Common myeloid progenitor, CD34-positive (primary cell): ENCODE results near the gene LIPE.
A peak's percentile ranks its signal among the peaks of the same experiment; 100 is the strongest.
"Not testable (repeated sequence)": the region's sequence is repeated elsewhere in the genome, so short reads cannot be mapped to it uniquely, and the experiment has no call there.

ENCODE experiments used
- CTCF ChIA-PET: fragments of 350-600 bp; sonication (Branson Sonifier 250); formaldehyde crosslinking; loops from one replicate; lab custom pipeline; 2021; ENCODE audit warnings: antibody characterized with exemption; lab: Charles Lee
- POLR2A ChIA-PET: fragments of 350-600 bp; sonication (Branson Sonifier 250); formaldehyde crosslinking; loops from one replicate; lab custom pipeline; 2021; ENCODE audit warnings: antibody characterized with exemption; lab: Charles Lee
- DNase-seq, 3 donors: peaks; one replicate each; pipeline versions ENCODE4 v3.0.0 to v3.0.0-alpha.2; 2013
- H3K27ac ChIP-seq, 2 experiments: 1 replicate in 1 of 2; 2 replicates in 1 of 2; pipeline ENCODE4 v1.7.0; 2013; ENCODE audit warnings: inconsistent platforms in 2 of 2, low read length in 2 of 2, mild to moderate bottlenecking in 2 of 2, low read depth in 1 of 2, moderate library complexity in 1 of 2; ENCODE audit not compliant: severe bottlenecking in 2 of 2, insufficient read depth in 1 of 2, poor library complexity in 1 of 2
- H3K27me3 ChIP-seq, 5 experiments: replicated peaks in 2 of 5; 1 replicate in 3 of 5; 2 replicates in 2 of 5; pipeline versions ENCODE4 v1.6.1 to v1.7.0; 2013; ENCODE audit warnings: low read length in 4 of 5, mild to moderate bottlenecking in 2 of 5, moderate library complexity in 2 of 5, inconsistent platforms in 1 of 5; ENCODE audit not compliant: insufficient read depth in 5 of 5, control insufficient read depth in 4 of 5
- H3K36me3 ChIP-seq, 4 experiments: 1 replicate in 2 of 4; 2 replicates in 2 of 4; pipeline versions ENCODE4 v1.6.1 to v1.7.0; 2013; ENCODE audit warnings: low read length in 3 of 4, control low read depth in 1 of 4, mild to moderate bottlenecking in 1 of 4; ENCODE audit not compliant: control insufficient read depth in 4 of 4, insufficient read depth in 4 of 4
- H3K4me1 ChIP-seq, 4 experiments: 1 replicate in 3 of 4; 2 replicates in 1 of 4; pipeline versions ENCODE4 v1.6.1 to v1.7.1; 2013; ENCODE audit warnings: low read length in 3 of 4, mild to moderate bottlenecking in 3 of 4, control low read depth in 1 of 4, inconsistent platforms in 1 of 4, moderate library complexity in 1 of 4; ENCODE audit not compliant: control insufficient read depth in 4 of 4, insufficient read depth in 4 of 4; ENCODE audit errors: control extremely low read depth in 1 of 4
- H3K4me3 ChIP-seq, 7 experiments: 1 replicate in 4 of 7; 2 replicates in 3 of 7; pipeline versions ENCODE4 v1.5.1 to v1.7.0; 2013; ENCODE audit warnings: mild to moderate bottlenecking in 7 of 7, low read length in 6 of 7, moderate library complexity in 6 of 7, inconsistent platforms in 2 of 7, low read depth in 2 of 7, control low read depth in 1 of 7; ENCODE audit not compliant: insufficient read depth in 4 of 7, control insufficient read depth in 1 of 7; ENCODE audit errors: extremely low read depth in 1 of 7
- H3K9me3 ChIP-seq, 5 experiments: 1 replicate in 4 of 5; 2 replicates in 1 of 5; pipeline versions ENCODE4 v1.6.1 to v1.7.1; 2013; ENCODE audit warnings: low read length in 4 of 5, mild to moderate bottlenecking in 2 of 5, inconsistent platforms in 1 of 5, low read depth in 1 of 5, moderate library complexity in 1 of 5; ENCODE audit not compliant: control insufficient read depth in 4 of 5, insufficient read depth in 2 of 5; ENCODE audit errors: control extremely low read depth in 1 of 5
- WGBS: methylation state at CpG from one replicate; pipeline ENCODE4 v1.1.5; 2013; ENCODE audit not compliant: insufficient coverage; 5-methylcytosine and 5-hydroxymethylcytosine counted together

LIPE gene

DNA sequence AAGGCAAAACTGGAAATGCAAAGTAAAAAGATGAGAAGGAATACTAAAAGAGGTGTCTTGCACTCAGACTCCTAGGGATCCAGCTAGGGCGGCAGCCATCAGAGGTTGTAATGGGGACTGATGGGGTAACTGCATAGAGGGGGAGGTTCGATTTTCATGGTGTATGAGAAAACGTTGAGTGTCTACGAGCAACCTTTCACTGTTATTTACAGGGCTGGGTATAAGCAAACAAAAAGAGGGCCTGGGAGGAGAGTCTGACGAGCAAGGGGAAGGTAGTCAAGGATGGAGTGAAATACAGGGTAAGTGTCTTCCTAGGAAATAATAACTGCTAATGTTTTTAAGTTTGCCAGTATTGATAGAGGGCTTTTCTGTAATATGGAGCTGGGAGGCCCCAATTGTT is 21.1 kb upstream of the LIPE start:
- DNase-seq, POLR2A ChIA-PET, H3K27ac ChIP-seq, H3K4me3 ChIP-seq, H3K9me3 ChIP-seq, H3K36me3 ChIP-seq, H3K27me3 ChIP-seq: not testable (repeated sequence)
- peaks cover 0 to 25% (median 18%) of the 10 kb centered on the region in 4 experiments for H3K4me1 ChIP-seq
- 96% methylated on average over 4 of the region's 5 CpGs for WGBS
- CTCF ChIA-PET, result interaction anchor here (3.9 to 5.8 kb wide), 2 partner anchors 10 to 81 kb away, joined by 14 to 81 read pairs; partner anchors contain the start of gene CEACAM1

DNA sequence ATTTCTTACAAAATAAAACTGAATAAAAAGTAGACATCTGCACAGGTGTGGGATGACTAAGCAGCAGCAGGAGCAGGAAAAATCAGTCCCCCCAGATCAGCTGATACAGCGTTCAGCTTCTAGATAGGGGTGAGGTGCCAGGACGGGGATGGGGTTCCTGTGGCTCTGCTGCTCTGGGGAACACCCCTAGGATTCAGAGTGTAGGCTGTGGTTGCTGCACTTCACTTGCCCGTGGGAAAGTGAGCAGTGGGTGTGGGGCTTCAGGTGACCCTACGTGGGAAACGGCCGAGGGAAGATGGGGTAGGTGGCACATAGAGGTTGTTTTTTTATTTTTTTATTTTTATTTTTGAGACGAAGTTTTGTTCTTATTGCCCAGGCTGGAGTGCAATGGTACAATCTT is 18.8 kb upstream of the LIPE start:
- 76% methylated on average over 6 of the region's 7 CpGs for WGBS
- no peak overlapping the region for H3K27ac ChIP-seq
- no peaks in the 10 kb centered on the region for H3K9me3 ChIP-seq
- no peak for DNase-seq
- peaks cover 8 to 21% (median 14%) of the 10 kb centered on the region in 4 experiments for H3K4me1 ChIP-seq
- ChIA-PET CTCF (interaction anchor here (0.8 to 2.0 kb wide), 5 partner anchors 9 to 86 kb away, joined by 3 to 5 read pairs (median 4); partner anchors contain the start of gene CEACAM1), POLR2A (no interaction called here)
- no peaks in the 10 kb centered on the region for H3K36me3 ChIP-seq
- H3K4me3 ChIP-seq, result no peak overlapping the region
- peaks cover 0 to 2% (median 0%) of the 10 kb centered on the region in 5 experiments for H3K27me3 ChIP-seq

DNA sequence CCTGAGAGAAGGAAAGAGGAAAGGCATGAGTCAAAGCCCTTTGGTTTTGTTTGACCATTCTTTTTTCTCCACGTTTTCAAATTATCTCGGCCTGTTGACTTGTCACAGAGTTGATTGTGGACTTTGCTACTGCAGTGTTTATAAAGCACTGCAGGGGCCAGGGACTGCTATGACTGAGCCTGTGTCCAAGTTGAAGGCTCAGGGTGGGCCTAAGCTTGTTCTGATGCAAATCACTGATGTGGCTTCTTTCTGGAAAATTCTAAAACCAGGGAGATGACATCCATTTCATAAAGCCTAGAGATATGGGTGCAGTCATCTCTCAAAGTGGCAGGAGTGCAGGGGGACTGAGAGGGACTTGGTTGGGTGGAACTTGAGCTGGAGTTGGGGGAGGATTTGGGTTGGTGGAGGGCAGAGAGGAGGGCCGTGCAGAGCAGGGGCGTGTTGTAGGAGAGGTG is 16.8 kb upstream of the LIPE start:
- Histone ChIP-seq H3K36me3 (no peaks in the 10 kb centered on the region), H3K4me3 (no peak overlapping the region), H3K27ac (no peak overlapping the region), H3K4me1 (peaks cover 14 to 26% (median 17%) of the 10 kb centered on the region in 4 experiments), H3K9me3 (no peaks in the 10 kb centered on the region), H3K27me3 (peaks cover 0 to 2% (median 0%) of the 10 kb centered on the region in 5 experiments)
- DNase-seq, result no peak
- CTCF ChIA-PET, result interaction anchor here (1.0 to 1.8 kb wide), 2 partner anchors 85 to 88 kb away, joined by 4 to 5 read pairs; no protein-coding TSS in a partner anchor
- POLR2A ChIA-PET, result no interaction called here
- WGBS, result 96% methylated on average over 4 of the region's 4 CpGs

DNA sequence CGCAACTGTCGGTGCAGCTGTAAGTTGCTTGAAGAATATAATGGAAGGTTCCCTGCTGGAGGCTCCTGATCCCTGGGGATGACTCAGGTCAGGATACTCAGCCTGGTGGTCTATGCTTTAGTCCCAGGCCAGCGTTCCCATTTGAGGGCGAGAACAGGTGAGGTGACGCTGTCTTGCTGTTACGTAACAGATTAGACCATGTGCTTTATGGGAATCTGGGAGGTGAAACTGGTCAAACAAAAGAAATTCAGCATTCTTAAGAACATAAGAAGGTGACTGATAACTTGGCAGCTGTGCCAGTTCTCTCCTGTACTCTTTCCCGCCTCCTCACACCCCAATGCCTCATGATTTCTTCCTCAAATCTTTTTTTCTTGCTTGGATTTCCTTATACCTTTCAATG is 15.6 kb upstream of the LIPE start, which contains the start of gene CXCL17:
CXCL17 (minus strand) TSS at position 114 of the 400 bp plus-strand sequence. CDS start 114 bp downstream, outside the sequence.
- POLR2A ChIA-PET, result no interaction called here
- no peak for DNase-seq
- CTCF ChIA-PET, result interaction anchor here (3.1 kb wide), 1 partner anchor 8 kb away, joined by 23 read pairs; no protein-coding TSS in a partner anchor
- Histone ChIP-seq H3K27me3 (peaks cover 0 to 2% (median 0%) of the 10 kb centered on the region in 5 experiments), H3K9me3 (no peaks in the 10 kb centered on the region), H3K36me3 (no peaks in the 10 kb centered on the region), H3K4me1 (peaks cover 14 to 28% (median 18%) of the 10 kb centered on the region in 4 experiments), H3K27ac (no peak within 1 kb of the TSS), H3K4me3 (no peak within 1 kb of the TSS)
- WGBS, result 98% methylated on average over 7 of the region's 7 CpGs

DNA sequence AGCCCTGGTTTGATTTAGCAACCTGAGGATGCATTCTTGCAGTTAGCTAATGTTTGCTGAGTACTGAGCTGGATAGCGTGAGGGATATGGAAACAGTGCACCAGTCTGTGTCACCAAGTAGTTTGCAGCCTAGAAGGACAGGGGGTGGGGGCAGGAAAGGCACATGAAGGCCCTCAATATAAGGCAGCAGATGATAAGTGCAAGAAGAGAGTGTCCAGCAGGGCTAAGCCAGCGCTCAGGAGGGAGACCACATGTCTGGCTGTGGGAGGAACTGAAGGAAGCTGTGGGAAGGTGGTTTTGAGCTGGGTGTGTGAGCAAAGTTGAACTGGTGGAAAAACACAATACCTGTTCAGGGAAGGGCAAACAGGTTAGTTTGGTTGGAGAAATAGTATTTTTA is 13.9 kb upstream of the LIPE start:
- 4% methylated on average over 2 of the region's 2 CpGs for WGBS
- CTCF ChIA-PET, result interaction anchor here (0.6 to 3.1 kb wide), 16 partner anchors 9 to 323 kb away, joined by 3 to 23 read pairs (median 4); partner anchors contain the start of genes CEACAM1 and CEACAM8
- H3K4me3 ChIP-seq, result peak overlapping the region in 1 of 7 experiments; percentile 22
- DNase-seq, result peak; percentile 34 to 71 (median 71)
- no peak overlapping the region for H3K27ac ChIP-seq
- no peaks in the 10 kb centered on the region for H3K9me3 ChIP-seq
- POLR2A ChIA-PET, result no interaction called here
- H3K27me3 ChIP-seq, result peaks cover 0 to 2% (median 0%) of the 10 kb centered on the region in 5 experiments
- H3K36me3 ChIP-seq, result no peaks in the 10 kb centered on the region
- peaks cover 14 to 29% (median 18%) of the 10 kb centered on the region in 4 experiments for H3K4me1 ChIP-seq

DNA sequence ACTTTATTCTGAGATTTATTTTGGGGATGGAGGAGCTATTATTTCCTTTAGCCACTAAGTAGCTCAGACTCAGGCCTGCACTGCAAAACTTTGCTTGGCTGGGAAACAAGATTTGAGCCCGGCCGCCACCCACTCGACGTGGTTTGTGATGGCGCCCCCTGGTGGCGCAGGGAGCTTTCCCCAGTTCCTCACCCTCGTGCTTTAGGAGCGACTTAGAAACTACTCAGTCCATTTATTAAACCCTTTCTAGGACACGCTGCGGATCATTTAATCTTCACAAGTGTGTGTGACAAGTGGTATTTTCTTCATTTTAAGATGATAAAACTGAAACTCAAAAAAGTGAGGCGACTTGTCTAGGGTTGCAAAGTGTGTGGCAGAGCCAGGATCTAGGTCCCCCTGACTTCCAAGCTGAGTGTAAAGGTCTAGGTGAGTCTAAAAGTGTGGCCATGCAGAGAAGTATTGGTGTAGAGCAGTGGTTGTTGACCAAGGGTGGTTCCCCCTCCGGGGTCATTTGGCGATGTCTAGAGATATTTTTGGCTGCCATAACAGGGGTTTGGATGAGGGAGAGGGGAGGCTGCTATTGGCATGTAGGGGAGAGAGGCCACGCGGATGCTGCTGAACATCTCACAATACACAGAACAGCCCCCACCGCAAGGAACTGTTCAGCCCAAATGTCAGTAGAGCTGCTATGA is 13.3 kb upstream of the LIPE start:
- peak; percentile 74 to 88 (median 86) for DNase-seq
- Histone ChIP-seq H3K27ac (no peak overlapping the region), H3K4me3 (peak overlapping the region in 2 of 7 experiments; percentile 22 to 35), H3K36me3 (no peaks in the 10 kb centered on the region), H3K4me1 (peaks cover 14 to 30% (median 18%) of the 10 kb centered on the region in 4 experiments), H3K27me3 (peaks cover 0 to 2% (median 0%) of the 10 kb centered on the region in 5 experiments), H3K9me3 (no peaks in the 10 kb centered on the region)
- ChIA-PET POLR2A (no interaction called here), CTCF (interaction anchor here (0.6 to 3.1 kb wide), 18 partner anchors 9 to 1056 kb away, joined by 3 to 23 read pairs (median 3); partner anchors contain the start of genes CEACAM1 and CEACAM8)
- 28% methylated on average over 12 of the region's 16 CpGs for WGBS
